NCI-H2081 treated with DMSO at 0.1 percent for 48 hours (cell line): ENCODE results near the gene SCYL2.
"Not testable (repeated sequence)": the region's sequence is repeated elsewhere in the genome, so short reads cannot be mapped to it uniquely, and the experiment has no call there.

Source experiments
- DNase-seq: peaks from one replicate; lab custom pipeline; 2025; lab: John Stamatoyannopoulos, UW

SCYL2 gene

GRCh38 chr12:100263131-100263530 is 3.8 kb upstream of the SCYL2 start:
- no peak for DNase-seq

- not testable (repeated sequence) for DNase-seq
Observed at GRCh38 chr12:100265107-100265506, 1.9 kb upstream of the SCYL2 start.

- DNase-seq: no peak
Observed at GRCh38 chr12:100265732-100266584, 1.0 kb upstream of the SCYL2 start.

- no peak for DNase-seq
Observed at GRCh38 chr12:100266585-100266834, 467 bp upstream of the SCYL2 start.

GRCh38 chr12:100267603-100268281 is 765 bp downstream of the SCYL2 start:
- no peak for DNase-seq

- DNase-seq: no peak
Observed at GRCh38 chr12:100268835-100269564, 2.0 kb downstream of the SCYL2 start.

- no peak for DNase-seq
Observed at GRCh38 chr12:100273782-100274181, 6.8 kb downstream of the SCYL2 start.

GRCh38 chr12:100274291-100274690 is 7.3 kb downstream of the SCYL2 start:
- no peak for DNase-seq

GRCh38 chr12:100279159-100279558 is 12.2 kb downstream of the SCYL2 start:
- DNase-seq: no peak

- DNase-seq: no peak
Observed at GRCh38 chr12:100279607-100280244, 12.7 kb downstream of the SCYL2 start.

GRCh38 chr12:100284556-100284955 is 17.6 kb downstream of the SCYL2 start:
- not testable (repeated sequence) for DNase-seq

- no peak for DNase-seq
Observed at GRCh38 chr12:100289038-100289437, 22.1 kb downstream of the SCYL2 start.

- no peak for DNase-seq
Observed at GRCh38 chr12:100290016-100290415, 23.0 kb downstream of the SCYL2 start.

- DNase-seq: no peak
Observed at GRCh38 chr12:100293017-100293416, 26.0 kb downstream of the SCYL2 start.

GRCh38 chr12:100294366-100294765 is 27.4 kb downstream of the SCYL2 start:
- not testable (repeated sequence) for DNase-seq

- no peak for DNase-seq
Observed at GRCh38 chr12:100295764-100296555, 29.0 kb downstream of the SCYL2 start.

GRCh38 chr12:100302081-100302480 is 35.1 kb downstream of the SCYL2 start:
- no peak for DNase-seq

- no peak for DNase-seq
Observed at GRCh38 chr12:100303831-100304230, 36.9 kb downstream of the SCYL2 start.

GRCh38 chr12:100304334-100304733 is 37.4 kb downstream of the SCYL2 start:
- not testable (repeated sequence) for DNase-seq

GRCh38 chr12:100308138-100308537 is 41.2 kb downstream of the SCYL2 start:
- not testable (repeated sequence) for DNase-seq

- DNase-seq: no peak
Observed at GRCh38 chr12:100311317-100311716, 44.3 kb downstream of the SCYL2 start.

- no peak for DNase-seq
Observed at GRCh38 chr12:100317371-100317770, 50.4 kb downstream of the SCYL2 start.
